Measurements from ENCODE around the gene PTPA. TPM values are rescaled to one million over a fixed set of nuclear protein-coding genes. Genes with fewer than 3 reads are reported as not detected.

The PTPA gene
- total RNA-seq, 4 donors from 2014 or later, result 58.7 to 100 (median 71.6) TPM

GRCh38 chr9:129078691-129079503 is 32.3 kb upstream of the PTPA start:
- no peak for ATAC-seq
- Histone ChIP-seq H3K4me1 (peaks cover 0 to 31% (median 10%) of the 10 kb centered on the region in 3 donors), H3K27ac (no peak overlapping the region), H3K36me3 (no peaks in the 10 kb centered on the region), H3K9me3 (no peaks in the 10 kb centered on the region), H3K4me3 (no peak overlapping the region), H3K27me3 (no peaks in the 10 kb centered on the region)
- TF ChIP-seq EP300 (IDR thresholded peaks at IDR 0.05) (no peak), POLR2A (IDR thresholded peaks at IDR 0.05) (no peak)
- WGBS, 2 donors (ENCODE audit: low coverage in 1 of 2), result no CpG with 5 or more reads among the region's 18 CpGs

- H3K27me3 ChIP-seq, result no peaks in the 10 kb centered on the region
- H3K27ac ChIP-seq, result peak overlapping the region in 1 of 4 donors; percentile 83
- no peaks in the 10 kb centered on the region for H3K9me3 ChIP-seq
- H3K4me1 ChIP-seq, result peaks cover 0 to 31% (median 10%) of the 10 kb centered on the region in 3 donors
- peaks cover 0 to 5% of the 10 kb centered on the region in 2 donors for H3K36me3 ChIP-seq
- no peak for ATAC-seq
- TF ChIP-seq CTCF (IDR thresholded peaks at IDR 0.05) (no peak), POLR2A (IDR thresholded peaks at IDR 0.05) (no peak), EP300 (IDR thresholded peaks at IDR 0.05) (no peak), POLR2AphosphoS5 (IDR thresholded peaks at IDR 0.05) (no peak)
- 66 to 95% methylated on average over 4 to 8 of the region's 13 CpGs for WGBS, 2 donors (ENCODE audit: low coverage in 1 of 2)
- H3K4me3 ChIP-seq, result peak overlapping the region in 1 of 2 donors; percentile 63
Observed at GRCh38 chr9:129079829-129080228, 31.4 kb upstream of the PTPA start.

GRCh38 chr9:129080298-129080600 is 31.0 kb upstream of the PTPA start:
- H3K27me3 ChIP-seq, result no peaks in the 10 kb centered on the region
- peaks cover 0 to 9% of the 10 kb centered on the region in 2 donors for H3K36me3 ChIP-seq
- 2 to 10% methylated on average over 7 to 11 of the region's 12 CpGs for whole genome bisulfite sequencing, 2 donors (ENCODE audit: low coverage in 1 of 2)
- H3K27ac ChIP-seq, result peak overlapping the region in 3 of 4 donors; percentile 53 to 83 (median 74)
- TF ChIP-seq EP300 (IDR thresholded peaks at IDR 0.05), result no peak
- TF ChIP-seq CTCF (IDR thresholded peaks at IDR 0.05), result no peak
- TF ChIP-seq POLR2AphosphoS5 (IDR thresholded peaks at IDR 0.05), result no peak
- TF ChIP-seq POLR2A (IDR thresholded peaks at IDR 0.05), result no peak
- peaks cover 0 to 31% (median 10%) of the 10 kb centered on the region in 3 donors for H3K4me1 ChIP-seq
- no peaks in the 10 kb centered on the region for H3K9me3 ChIP-seq
- no peak for ATAC-seq
- H3K4me3 ChIP-seq, result peak overlapping the region; percentile 20 to 63

GRCh38 chr9:129080601-129081387 is 30.4 kb upstream of the PTPA start, which contains the start of gene DOLPP1:
TSS of gene DOLPP1 (plus strand) at chr9:129081111. CDS start at chr9:129081132, 21 bp downstream.
- peak; percentile 99 for ATAC-seq
- Histone ChIP-seq H3K36me3 (peaks cover 0 to 15% of the 10 kb centered on the region in 2 donors), H3K9me3 (no peaks in the 10 kb centered on the region), H3K27ac (peak within 1 kb of the TSS; percentile 43 to 86 (median 84)), H3K27me3 (no peaks in the 10 kb centered on the region), H3K4me3 (peak within 1 kb of the TSS; percentile 63 to 64), H3K4me1 (peaks cover 0 to 31% (median 10%) of the 10 kb centered on the region in 3 donors)
- no CpG with 5 or more reads among the region's 70 CpGs for WGBS, 2 donors (ENCODE audit: low coverage in 1 of 2)
- no peak for TF ChIP-seq EP300 (IDR thresholded peaks at IDR 0.05)
- TF ChIP-seq POLR2A (IDR thresholded peaks at IDR 0.05), result peak; percentile 35 to 46
- peak; percentile 54 for TF ChIP-seq POLR2AphosphoS5 (IDR thresholded peaks at IDR 0.05)

GRCh38 chr9:129081388-129081904 is 29.8 kb upstream of the PTPA start:
- no CpG with 5 or more reads among the region's 30 CpGs for WGBS, 2 donors (ENCODE audit: low coverage in 1 of 2)
- H3K27ac ChIP-seq, result peak overlapping the region; percentile 43 to 86 (median 84)
- peaks cover 0 to 31% (median 10%) of the 10 kb centered on the region in 3 donors for H3K4me1 ChIP-seq
- H3K4me3 ChIP-seq, result peak overlapping the region; percentile 63 to 64
- ATAC-seq, result no peak
- no peaks in the 10 kb centered on the region for H3K27me3 ChIP-seq
- no peaks in the 10 kb centered on the region for H3K9me3 ChIP-seq
- peaks cover 0 to 21% of the 10 kb centered on the region in 2 donors for H3K36me3 ChIP-seq
- no peak for TF ChIP-seq CTCF (IDR thresholded peaks at IDR 0.05)
